ENCODE measurements around the gene B3GALNT2.

- TF ChIP-seq, protein P1, sequence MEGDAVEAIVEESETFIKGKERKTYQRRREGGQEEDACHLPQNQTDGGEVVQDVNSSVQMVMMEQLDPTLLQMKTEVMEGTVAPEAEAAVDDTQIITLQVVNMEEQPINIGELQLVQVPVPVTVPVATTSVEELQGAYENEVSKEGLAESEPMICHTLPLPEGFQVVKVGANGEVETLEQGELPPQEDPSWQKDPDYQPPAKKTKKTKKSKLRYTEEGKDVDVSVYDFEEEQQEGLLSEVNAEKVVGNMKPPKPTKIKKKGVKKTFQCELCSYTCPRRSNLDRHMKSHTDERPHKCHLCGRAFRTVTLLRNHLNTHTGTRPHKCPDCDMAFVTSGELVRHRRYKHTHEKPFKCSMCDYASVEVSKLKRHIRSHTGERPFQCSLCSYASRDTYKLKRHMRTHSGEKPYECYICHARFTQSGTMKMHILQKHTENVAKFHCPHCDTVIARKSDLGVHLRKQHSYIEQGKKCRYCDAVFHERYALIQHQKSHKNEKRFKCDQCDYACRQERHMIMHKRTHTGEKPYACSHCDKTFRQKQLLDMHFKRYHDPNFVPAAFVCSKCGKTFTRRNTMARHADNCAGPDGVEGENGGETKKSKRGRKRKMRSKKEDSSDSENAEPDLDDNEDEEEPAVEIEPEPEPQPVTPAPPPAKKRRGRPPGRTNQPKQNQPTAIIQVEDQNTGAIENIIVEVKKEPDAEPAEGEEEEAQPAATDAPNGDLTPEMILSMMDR (conservative IDR thresholded peaks at IDR 0.05; ENCODE audit: low read depth, low read length), result no peak
- TF ChIP-seq EZH2 (IDR thresholded peaks at IDR 0.05; ENCODE audit: low read length, unreplicated experiment) (no peak), EZH2phosphoT487 (IDR thresholded peaks at IDR 0.05; ENCODE audit: borderline replicate concordance, low read length) (no peak)
Observed at GRCh38 chr1:235421751-235422150, 82.5 kb downstream of the B3GALNT2 start.

Measured in PC-3 (cell line).